Lower leg skin (tissue), 4 donors: ENCODE results near the gene CSTB. TPM values are rescaled to one million over a fixed set of nuclear protein-coding genes. Genes with fewer than 3 reads are reported as not detected.

ENCODE experiments used
- DNase-seq, 2 donors: peaks; one replicate each; pipeline ENCODE4 v3.0.0-alpha.2; 2019; ENCODE audit warnings: low spot score in 2 of 2
- H3K4me3 ChIP-seq: fragments of 200-600 bp; sonication (generic); 2 replicates; pipeline ENCODE4 v1.5.1; 2017; ENCODE audit warnings: mild to moderate bottlenecking, low read depth; ENCODE audit not compliant: poor library complexity, severe bottlenecking
- POLR2A ChIP-seq, 2 donors: fragments of 450-650 bp; IDR thresholded peaks; one replicate each; pipeline ENCODE4 v1.6.1; 2016 to 2017; ENCODE audit warnings: antibody characterized with exemption in 2 of 2, mild to moderate bottlenecking in 1 of 2, moderate library complexity in 1 of 2
- WGBS, 2 donors: methylation state at CpG; one replicate each; pipeline ENCODE4 v1.1.5; 2018; 5-methylcytosine and 5-hydroxymethylcytosine counted together
- intact Hi-C: fragments of 100-400 bp; cut with DNase I; formaldehyde crosslinking; loops from one replicate; pipeline ENCODE4 v1.15.0; 2023; ENCODE audit warnings: low total_unique reads
- total RNA-seq, 4 donors: library from RNA; depleted of rRNA; stranded (reverse); fragments of >200 nt; gene quantifications; one replicate each; pipeline ENCODE4 v1.1.0, GENCODE V29; 2016
- TF ChIP-seq, protein P1 (sequence below), 3 donors: fragments of 450-650 bp; IDR thresholded peaks; one replicate each; pipeline ENCODE4 v1.5.1; 2016; ENCODE audit warnings: antibody characterized with exemption in 3 of 3, mild to moderate bottlenecking in 3 of 3, moderate library complexity in 2 of 3

CSTB gene
- total RNA-seq, 4 donors from 2014 or later = 11.0 to 29.3 (median 21.8) TPM

DNA sequence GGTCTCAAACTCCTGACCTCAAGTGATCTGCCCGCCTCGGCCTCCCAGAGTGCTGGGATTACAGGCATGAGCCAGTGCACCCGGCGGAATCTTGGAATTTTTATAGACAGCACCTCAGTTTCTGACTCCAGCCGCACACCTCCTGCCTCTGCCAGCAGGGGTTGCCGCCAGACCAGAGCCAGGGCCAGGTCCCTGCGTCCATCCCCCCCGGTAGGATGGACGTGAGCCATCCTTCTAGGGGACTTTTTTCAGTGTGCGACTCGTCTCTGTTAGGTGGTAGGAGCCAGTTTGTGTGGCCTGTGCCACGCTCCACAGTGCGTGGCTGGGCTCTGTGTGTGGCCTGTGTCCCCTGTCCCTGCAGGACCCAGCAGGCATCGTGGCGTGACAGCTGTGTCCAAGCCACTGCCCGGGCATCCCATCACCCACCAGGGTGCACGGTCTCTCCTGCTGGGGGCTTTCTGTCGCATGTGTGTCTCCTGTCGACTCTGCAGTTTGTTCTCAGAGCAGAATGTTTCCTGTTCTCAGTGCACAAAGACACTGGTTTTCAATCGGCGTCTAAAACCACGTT lies 15.6 kb downstream of the CSTB start:
- WGBS, 2 donors = 89 to 90% methylated on average over 20 to 22 of the region's 22 CpGs
- no peak for DNase-seq
- TF ChIP-seq, protein P1, sequence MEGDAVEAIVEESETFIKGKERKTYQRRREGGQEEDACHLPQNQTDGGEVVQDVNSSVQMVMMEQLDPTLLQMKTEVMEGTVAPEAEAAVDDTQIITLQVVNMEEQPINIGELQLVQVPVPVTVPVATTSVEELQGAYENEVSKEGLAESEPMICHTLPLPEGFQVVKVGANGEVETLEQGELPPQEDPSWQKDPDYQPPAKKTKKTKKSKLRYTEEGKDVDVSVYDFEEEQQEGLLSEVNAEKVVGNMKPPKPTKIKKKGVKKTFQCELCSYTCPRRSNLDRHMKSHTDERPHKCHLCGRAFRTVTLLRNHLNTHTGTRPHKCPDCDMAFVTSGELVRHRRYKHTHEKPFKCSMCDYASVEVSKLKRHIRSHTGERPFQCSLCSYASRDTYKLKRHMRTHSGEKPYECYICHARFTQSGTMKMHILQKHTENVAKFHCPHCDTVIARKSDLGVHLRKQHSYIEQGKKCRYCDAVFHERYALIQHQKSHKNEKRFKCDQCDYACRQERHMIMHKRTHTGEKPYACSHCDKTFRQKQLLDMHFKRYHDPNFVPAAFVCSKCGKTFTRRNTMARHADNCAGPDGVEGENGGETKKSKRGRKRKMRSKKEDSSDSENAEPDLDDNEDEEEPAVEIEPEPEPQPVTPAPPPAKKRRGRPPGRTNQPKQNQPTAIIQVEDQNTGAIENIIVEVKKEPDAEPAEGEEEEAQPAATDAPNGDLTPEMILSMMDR (IDR thresholded peaks at IDR 0.05) = no peak
- TF ChIP-seq POLR2A (IDR thresholded peaks at IDR 0.05) = no peak
- H3K4me3 ChIP-seq = no peak overlapping the region
- intact Hi-C loops = loop anchor here (10.0 kb wide), 1 partner anchor 786 kb away; the partner anchor contains the start of gene PKNOX1

DNA sequence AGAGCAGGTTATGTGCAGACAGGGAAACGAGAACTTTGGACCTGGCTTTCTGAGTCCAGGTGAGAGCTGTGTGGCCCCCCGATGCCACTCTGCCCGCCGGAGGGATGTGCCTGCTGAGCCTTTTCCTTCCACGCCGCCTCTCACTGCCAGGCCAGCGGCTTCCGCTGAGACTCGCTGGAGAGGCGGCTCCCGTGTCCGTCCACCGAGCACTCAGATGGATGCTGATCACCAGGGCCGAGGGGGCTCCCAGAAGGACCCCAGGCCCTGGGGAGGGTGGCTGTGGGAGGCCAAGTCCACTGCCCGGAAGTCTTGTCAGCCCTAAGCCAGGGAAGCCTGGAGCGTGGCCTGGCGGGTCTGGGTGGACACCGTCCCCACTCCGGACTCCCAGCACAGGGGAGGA lies 16.5 kb downstream of the CSTB start:
- 94 to 95% methylated on average over 19 of the region's 19 CpGs for WGBS, 2 donors
- intact Hi-C loops = loop anchor here (10.0 kb wide), 1 partner anchor 785 kb away; the partner anchor contains the start of gene PKNOX1
- no peak for DNase-seq
- TF ChIP-seq, protein P1 (IDR thresholded peaks at IDR 0.05) = no peak
- no peak for TF ChIP-seq POLR2A (IDR thresholded peaks at IDR 0.05)
- H3K4me3 ChIP-seq = no peak overlapping the region

GRCh38 chr21:43758811-43759210 lies 17.3 kb downstream of the CSTB start:
- intact Hi-C loops = no loop called here
- WGBS, 2 donors = 51 to 55% methylated on average over 10 of the region's 10 CpGs
- TF ChIP-seq, protein P1 (IDR thresholded peaks at IDR 0.05) = no peak
- TF ChIP-seq POLR2A (IDR thresholded peaks at IDR 0.05) = no peak
- no peak for DNase-seq
- H3K4me3 ChIP-seq = no peak overlapping the region

GRCh38 chr21:43758111-43758641 lies 17.9 kb downstream of the CSTB start:
- TF ChIP-seq, protein P1 (IDR thresholded peaks at IDR 0.05) = no peak
- no peak for TF ChIP-seq POLR2A (IDR thresholded peaks at IDR 0.05)
- no peak overlapping the region for H3K4me3 ChIP-seq
- intact Hi-C loops = no loop called here
- no peak for DNase-seq
- 50 to 53% methylated on average over 18 of the region's 18 CpGs for WGBS, 2 donors

GRCh38 chr21:43757601-43758000 lies 18.5 kb downstream of the CSTB start:
- no peak for DNase-seq
- no peak overlapping the region for H3K4me3 ChIP-seq

More at GRCh38 chr21:43757601-43758000, 18.5 kb downstream of the CSTB start:
- TF ChIP-seq POLR2A (IDR thresholded peaks at IDR 0.05) = no peak
- TF ChIP-seq, protein P1 (IDR thresholded peaks at IDR 0.05) = no peak
- 49 to 64% methylated on average over 11 to 14 of the region's 16 CpGs for WGBS, 2 donors
- intact Hi-C loops = no loop called here
